HepG2 (cell line): ENCODE measurements around the gene VTN.

Source experiments
- PAWR ChIP-seq: sonication (generic); formaldehyde crosslinking; IDR thresholded peaks from 2 replicates; pipeline ENCODE4 v1.4.0; 2020; ENCODE audit warnings: missing genetic modification reagents, mild to moderate bottlenecking, borderline replicate concordance
- SSRP1 ChIP-seq: IDR thresholded peaks from 2 replicates; pipeline ENCODE4 v1.6.1; 2016; ENCODE audit warnings: control low read depth
- TAF1 ChIP-seq: sonication (generic); formaldehyde crosslinking; IDR thresholded peaks from 2 replicates; pipeline ENCODE4 v1.4.0; 2020; ENCODE audit warnings: missing genetic modification reagents
- TF ChIP-seq, protein P1 (sequence below): sonication (generic); formaldehyde crosslinking; IDR thresholded peaks from 2 replicates; pipeline ENCODE4 v1.5.0; 2020; ENCODE audit warnings: missing genetic modification reagents, mild to moderate bottlenecking, borderline replicate concordance
- TF ChIP-seq, protein P2 (sequence below): sonication (generic); formaldehyde crosslinking; IDR thresholded peaks from 2 replicates; pipeline ENCODE4 v1.4.0; 2020; ENCODE audit warnings: low read depth, mild to moderate bottlenecking, missing genetic modification reagents
- TF ChIP-seq, protein P3 (sequence below): sonication (generic); formaldehyde crosslinking; IDR thresholded peaks from 2 replicates; pipeline ENCODE4 v1.8.0; 2022; ENCODE audit warnings: missing genetic modification reagents, mild to moderate bottlenecking, moderate library complexity, borderline replicate concordance

DNA sequence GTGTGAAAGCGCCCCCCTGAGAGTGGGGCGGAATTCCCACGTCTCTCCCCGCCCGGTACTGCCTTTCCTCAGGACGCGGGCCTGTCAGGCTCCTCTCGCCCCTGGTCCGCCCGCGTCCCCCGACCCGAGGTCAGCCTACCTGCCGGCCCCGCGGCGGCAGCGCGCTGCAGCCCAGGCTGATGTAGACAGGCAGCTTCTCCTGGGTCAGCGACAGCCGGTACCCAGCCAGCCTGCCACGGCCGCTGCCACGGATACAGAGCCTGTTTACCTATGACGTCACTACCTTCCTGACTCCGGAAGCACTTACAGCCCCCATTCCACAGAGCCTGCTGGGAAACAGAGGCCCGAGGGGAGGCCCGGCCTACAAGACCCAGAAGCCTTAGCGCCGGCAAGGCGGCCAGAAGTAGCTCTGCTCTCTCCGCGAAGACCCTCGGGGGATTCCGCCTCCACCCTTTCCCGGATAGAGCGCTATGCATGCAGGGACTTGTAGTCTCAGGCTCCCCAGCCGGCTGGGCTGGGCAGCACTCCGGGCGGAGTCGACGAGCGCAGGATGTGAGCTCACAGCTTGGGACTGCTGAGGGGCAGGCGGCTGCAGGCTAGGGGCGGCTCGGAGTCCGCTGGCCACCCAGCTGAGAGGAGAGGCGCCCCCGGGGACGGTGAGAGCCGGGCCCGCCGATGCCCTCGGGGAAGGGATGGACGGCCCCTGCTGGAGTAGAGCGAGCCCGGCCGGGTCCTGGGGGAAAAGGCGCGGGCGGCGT, 34.7 kb downstream of the VTN start, which contains the start of the genes IFT20 and TNFAIP1:
- TF ChIP-seq, protein P1, sequence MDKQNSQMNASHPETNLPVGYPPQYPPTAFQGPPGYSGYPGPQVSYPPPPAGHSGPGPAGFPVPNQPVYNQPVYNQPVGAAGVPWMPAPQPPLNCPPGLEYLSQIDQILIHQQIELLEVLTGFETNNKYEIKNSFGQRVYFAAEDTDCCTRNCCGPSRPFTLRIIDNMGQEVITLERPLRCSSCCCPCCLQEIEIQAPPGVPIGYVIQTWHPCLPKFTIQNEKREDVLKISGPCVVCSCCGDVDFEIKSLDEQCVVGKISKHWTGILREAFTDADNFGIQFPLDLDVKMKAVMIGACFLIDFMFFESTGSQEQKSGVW: no peak
- TF ChIP-seq SSRP1 (no peak), TAF1 (CRISPR knock-in tag) (peak; percentile 72), PAWR (CRISPR knock-in tag) (no peak)
- TF ChIP-seq, protein P2, sequence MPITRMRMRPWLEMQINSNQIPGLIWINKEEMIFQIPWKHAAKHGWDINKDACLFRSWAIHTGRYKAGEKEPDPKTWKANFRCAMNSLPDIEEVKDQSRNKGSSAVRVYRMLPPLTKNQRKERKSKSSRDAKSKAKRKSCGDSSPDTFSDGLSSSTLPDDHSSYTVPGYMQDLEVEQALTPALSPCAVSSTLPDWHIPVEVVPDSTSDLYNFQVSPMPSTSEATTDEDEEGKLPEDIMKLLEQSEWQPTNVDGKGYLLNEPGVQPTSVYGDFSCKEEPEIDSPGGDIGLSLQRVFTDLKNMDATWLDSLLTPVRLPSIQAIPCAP (CRISPR knock-in tag): no peak
- TF ChIP-seq, protein P3, sequence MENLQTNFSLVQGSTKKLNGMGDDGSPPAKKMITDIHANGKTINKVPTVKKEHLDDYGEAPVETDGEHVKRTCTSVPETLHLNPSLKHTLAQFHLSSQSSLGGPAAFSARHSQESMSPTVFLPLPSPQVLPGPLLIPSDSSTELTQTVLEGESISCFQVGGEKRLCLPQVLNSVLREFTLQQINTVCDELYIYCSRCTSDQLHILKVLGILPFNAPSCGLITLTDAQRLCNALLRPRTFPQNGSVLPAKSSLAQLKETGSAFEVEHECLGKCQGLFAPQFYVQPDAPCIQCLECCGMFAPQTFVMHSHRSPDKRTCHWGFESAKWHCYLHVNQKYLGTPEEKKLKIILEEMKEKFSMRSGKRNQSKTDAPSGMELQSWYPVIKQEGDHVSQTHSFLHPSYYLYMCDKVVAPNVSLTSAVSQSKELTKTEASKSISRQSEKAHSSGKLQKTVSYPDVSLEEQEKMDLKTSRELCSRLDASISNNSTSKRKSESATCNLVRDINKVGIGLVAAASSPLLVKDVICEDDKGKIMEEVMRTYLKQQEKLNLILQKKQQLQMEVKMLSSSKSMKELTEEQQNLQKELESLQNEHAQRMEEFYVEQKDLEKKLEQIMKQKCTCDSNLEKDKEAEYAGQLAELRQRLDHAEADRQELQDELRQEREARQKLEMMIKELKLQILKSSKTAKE (CRISPR knock-in tag): no peak
